HG03066 (cell line): ENCODE measurements around the gene ACTR6.

Source experiments
- ATAC-seq: cut with Tn5 transposase; IDR thresholded peaks from one replicate; pipeline ENCODE4 v1.9.1; 2021; ENCODE audit warnings: low read depth; ENCODE audit not compliant: unreplicated experiment

Gene ACTR6

GRCh38 chr12:100265732-100266584 lies 65.3 kb downstream of the ACTR6 start:
- peak; percentile 5 for ATAC-seq

- peak; percentile 77 for ATAC-seq
Observed at GRCh38 chr12:100266585-100266834, 65.9 kb downstream of the ACTR6 start.

GRCh38 chr12:100266835-100267602 lies 66.4 kb downstream of the ACTR6 start, which contains the start of the genes DEPDC4 and SCYL2:
DEPDC4 (minus strand) TSS chr12:100267079; CDS start chr12:100267076, 3 bp downstream.
SCYL2 (plus strand) TSS chr12:100267177; CDS start chr12:100282971, 15,794 bp downstream.
- peak; percentile 86 for ATAC-seq

- ATAC-seq, result peak; percentile 8
Observed at GRCh38 chr12:100267603-100268281, 67.1 kb downstream of the ACTR6 start.

GRCh38 chr12:100268835-100269564 lies 68.4 kb downstream of the ACTR6 start:
- no peak for ATAC-seq

- ATAC-seq, result no peak
Observed at GRCh38 chr12:100273782-100274181, 73.2 kb downstream of the ACTR6 start.
